ENCODE data around the gene NFASC.

- TF ChIP-seq, protein P1, sequence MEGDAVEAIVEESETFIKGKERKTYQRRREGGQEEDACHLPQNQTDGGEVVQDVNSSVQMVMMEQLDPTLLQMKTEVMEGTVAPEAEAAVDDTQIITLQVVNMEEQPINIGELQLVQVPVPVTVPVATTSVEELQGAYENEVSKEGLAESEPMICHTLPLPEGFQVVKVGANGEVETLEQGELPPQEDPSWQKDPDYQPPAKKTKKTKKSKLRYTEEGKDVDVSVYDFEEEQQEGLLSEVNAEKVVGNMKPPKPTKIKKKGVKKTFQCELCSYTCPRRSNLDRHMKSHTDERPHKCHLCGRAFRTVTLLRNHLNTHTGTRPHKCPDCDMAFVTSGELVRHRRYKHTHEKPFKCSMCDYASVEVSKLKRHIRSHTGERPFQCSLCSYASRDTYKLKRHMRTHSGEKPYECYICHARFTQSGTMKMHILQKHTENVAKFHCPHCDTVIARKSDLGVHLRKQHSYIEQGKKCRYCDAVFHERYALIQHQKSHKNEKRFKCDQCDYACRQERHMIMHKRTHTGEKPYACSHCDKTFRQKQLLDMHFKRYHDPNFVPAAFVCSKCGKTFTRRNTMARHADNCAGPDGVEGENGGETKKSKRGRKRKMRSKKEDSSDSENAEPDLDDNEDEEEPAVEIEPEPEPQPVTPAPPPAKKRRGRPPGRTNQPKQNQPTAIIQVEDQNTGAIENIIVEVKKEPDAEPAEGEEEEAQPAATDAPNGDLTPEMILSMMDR (IDR thresholded peaks at IDR 0.05): no peak
- TF ChIP-seq POLR2A (IDR thresholded peaks at IDR 0.05): no peak
These were observed 8.1 kb downstream of the NFASC start for GRCh38 chr1:204878621-204879234.

All from adrenal gland (tissue), 5 donors.